GM19328 (cell line): ENCODE results near the gene KDM2B.

ENCODE experiments used
- ATAC-seq: cut with Tn5 transposase; IDR thresholded peaks from one replicate; pipeline ENCODE4 v1.9.1; 2021; ENCODE audit warnings: mild to moderate bottlenecking, moderate library complexity; ENCODE audit not compliant: unreplicated experiment

KDM2B gene

DNA sequence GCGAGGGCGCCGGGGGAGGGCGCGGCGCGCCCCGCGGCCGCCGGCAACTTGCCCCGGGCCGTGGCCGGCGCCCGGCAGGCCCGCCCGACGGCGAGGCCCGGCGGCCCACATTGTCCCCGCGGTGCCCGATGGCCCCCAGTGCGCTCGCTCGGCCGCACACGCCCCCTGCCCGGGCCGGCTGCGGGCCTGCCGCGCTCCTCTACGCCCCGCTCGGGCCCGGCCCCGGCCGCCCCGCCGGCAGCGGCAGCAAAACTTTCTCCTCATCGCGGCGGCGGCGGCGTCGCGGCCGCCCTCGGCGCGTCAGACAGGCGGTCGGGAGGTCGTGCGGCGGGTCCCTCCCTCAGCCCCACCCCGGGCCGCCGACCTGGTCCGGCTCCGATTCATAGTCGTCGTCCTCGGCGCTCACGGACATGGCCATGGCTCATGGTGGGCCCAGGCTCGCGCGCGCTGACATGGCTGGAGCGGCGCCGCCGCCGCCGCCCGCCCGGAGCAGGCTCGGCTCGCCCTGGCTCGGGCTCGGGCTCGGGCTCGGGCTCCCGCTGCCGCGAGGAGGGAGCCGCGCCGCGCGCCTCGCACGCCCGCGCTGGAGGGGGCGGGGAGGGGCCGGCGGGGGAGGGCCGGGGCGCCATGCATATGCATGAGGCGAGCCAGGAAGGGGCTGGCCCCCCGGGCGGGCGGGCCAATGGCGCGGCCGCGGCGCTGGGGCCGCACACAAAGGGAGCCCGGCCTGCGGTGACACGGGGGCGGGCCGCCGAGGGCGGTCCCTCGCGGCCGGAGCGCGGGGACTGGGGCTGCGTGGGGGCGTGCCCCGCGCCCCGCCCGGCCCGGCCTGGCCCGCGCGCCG, 113.8 kb downstream of the KDM2B start:
- ATAC-seq: peak; percentile 87

- ATAC-seq: peak; percentile 4
These were observed 114.7 kb downstream of the KDM2B start for GRCh38 chr12:121465921-121466793.

DNA sequence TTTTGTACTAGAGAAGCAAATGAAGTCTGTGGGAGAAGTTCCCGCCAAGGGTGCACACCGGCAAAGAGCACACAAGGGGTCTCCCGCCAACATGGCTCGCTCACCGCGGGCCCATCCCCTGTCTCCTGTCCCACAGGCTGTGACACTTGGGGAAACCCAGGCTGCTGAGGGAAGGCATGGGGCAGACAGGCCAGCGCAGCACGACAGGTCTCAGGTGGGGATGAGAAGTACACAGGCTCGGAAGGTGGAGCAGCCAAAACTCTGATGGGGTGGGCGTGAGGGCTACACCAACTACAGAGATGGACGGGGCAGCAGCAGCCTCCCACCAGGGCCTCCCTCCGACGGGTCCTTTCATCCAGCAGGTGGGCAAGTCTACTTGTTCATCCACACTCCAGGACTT, 116.5 kb downstream of the KDM2B start:
- no peak for ATAC-seq

DNA sequence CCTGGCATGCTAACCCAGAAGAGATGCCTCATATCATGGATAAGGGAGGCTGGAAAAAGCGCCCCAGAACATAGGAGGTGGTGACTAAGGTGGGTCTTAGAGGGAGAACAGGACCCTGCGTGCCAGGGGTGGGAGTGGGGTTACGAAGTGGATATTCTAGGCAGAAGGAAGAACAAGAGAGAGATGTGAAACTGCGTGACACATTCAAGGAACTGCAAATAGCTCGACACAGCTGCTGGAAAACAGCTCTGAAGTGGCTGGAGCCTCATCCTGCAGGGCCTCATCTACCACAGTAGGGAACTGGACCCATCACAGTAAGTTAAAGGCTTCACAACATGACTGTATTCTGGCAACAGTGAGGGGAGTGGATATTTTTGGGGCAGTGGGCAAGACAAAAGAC, 119.8 kb downstream of the KDM2B start:
- ATAC-seq: no peak

DNA sequence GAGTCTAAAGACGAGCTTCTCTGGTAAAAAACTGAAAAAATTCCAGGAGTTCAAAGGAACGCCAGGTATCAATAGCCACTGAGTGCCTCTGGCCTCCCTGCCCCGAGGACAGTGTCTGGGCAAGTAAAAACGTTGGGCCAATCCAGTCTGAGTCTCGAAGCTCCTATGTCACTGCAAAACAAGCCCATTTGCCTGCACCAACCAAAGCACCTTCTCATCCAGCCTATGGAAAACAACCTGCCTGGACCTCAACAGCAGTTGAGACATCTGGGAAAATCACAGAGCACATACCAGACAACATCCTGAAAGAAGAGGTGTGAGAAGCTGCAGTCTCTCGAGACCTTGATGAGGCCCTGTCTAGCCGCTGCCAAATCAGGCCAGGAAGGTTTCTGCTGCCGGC, 124.3 kb downstream of the KDM2B start:
- ATAC-seq: no peak

DNA sequence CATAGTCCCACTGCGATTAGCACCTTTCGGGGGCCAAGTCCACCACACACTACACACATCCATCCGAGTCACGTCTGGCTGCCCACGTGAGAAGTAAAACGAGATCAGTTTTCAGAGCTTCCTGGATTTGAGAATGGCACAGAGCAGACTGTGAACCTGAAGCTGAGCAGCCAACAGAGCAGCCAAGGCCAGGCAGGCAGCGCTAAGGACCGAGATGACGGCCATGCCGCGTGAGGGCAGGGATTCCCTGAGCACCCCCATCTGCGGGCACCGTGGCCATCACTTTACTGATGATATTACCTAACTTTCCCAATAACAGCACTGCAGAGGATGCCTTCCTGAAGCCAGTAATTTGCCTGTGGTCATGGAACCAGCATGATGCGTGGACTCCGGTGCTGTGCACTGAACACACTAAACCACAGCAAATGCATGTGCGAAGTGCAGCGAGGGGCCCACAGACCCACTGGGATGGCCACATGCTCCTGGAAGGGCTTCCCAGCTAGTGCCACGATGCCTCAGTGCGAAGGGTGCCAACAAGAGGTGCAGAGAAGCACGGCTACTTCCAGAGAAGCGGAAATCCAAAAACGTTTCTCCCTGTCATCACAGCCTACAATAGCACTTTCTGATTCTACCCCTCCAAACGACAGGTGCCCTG, 124.9 kb downstream of the KDM2B start:
- ATAC-seq: no peak

GRCh38 chr12:121454921-121455320, 125.9 kb downstream of the KDM2B start:
- no peak for ATAC-seq

DNA sequence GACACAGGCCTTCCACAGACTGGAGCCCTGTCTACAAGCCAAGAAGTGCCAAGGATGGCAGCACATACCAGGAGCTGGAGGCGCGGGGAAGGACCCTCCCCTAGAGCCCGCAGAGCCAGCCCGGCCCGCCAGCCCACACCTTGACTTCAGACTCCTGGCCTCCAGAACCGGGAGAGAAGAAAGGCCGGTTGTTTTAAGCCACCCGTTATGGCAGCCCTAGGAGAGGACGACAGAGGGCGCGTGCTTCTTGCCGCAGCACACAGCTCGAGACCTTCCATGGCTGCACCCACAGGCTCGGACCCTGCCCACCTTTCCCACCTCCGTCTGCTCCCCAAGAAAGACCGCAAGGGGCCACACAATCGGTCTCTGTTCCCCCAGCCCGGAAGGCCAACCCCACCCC, 127.2 kb downstream of the KDM2B start:
- no peak for ATAC-seq

GRCh38 chr12:121452985-121453360, 127.8 kb downstream of the KDM2B start:
- no peak for ATAC-seq

GRCh38 chr12:121452340-121452984, 128.4 kb downstream of the KDM2B start:
- ATAC-seq: no peak

DNA sequence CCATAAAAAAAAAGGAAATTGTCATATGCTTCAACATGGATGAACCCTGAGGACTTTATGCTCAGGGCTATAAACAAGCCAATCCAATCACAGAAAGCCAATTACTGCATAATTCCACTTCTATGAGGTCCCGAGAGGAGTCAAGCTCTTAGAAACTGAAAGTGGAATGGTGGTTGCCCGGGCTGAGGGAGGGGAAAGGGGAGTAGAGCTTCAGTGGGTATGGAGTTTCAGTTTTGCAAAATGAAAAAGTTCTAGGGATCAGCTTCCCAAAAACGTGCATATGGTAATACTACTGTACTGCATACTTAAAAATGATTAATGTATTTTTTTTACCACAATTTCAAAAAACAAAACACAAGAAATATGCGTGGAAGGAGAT, 128.9 kb downstream of the KDM2B start:
- no peak for ATAC-seq

DNA sequence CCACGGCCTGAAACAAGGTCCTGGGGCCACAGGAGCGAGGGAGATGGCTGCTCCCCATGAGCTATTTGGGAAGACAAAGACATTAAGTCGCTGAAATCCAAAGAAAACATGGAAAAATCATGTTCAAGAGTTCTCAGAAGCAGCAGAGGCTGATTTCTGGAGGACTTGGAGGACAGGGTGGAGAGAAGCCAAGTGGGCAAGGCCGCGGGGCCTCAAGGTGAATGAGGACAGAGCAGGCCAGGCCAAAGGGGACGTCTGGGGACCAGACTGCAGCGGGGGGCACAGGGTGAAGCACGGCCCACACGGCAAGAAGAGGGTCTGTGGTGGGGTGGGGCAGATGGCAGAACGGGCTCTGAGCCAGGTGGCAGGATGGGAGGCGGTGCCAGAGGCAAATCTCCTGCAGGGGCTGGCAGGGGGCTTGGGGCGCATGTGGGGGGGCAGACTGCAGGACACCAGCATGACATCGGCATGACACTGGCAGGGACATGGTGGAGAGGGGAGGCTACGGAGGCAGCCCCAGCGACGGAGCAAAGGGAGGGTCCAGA, 132.0 kb downstream of the KDM2B start:
- ATAC-seq: no peak

GRCh38 chr12:121446750-121447149, 134.1 kb downstream of the KDM2B start:
- no peak for ATAC-seq

GRCh38 chr12:121444842-121445202, 136.0 kb downstream of the KDM2B start:
- no peak for ATAC-seq

DNA sequence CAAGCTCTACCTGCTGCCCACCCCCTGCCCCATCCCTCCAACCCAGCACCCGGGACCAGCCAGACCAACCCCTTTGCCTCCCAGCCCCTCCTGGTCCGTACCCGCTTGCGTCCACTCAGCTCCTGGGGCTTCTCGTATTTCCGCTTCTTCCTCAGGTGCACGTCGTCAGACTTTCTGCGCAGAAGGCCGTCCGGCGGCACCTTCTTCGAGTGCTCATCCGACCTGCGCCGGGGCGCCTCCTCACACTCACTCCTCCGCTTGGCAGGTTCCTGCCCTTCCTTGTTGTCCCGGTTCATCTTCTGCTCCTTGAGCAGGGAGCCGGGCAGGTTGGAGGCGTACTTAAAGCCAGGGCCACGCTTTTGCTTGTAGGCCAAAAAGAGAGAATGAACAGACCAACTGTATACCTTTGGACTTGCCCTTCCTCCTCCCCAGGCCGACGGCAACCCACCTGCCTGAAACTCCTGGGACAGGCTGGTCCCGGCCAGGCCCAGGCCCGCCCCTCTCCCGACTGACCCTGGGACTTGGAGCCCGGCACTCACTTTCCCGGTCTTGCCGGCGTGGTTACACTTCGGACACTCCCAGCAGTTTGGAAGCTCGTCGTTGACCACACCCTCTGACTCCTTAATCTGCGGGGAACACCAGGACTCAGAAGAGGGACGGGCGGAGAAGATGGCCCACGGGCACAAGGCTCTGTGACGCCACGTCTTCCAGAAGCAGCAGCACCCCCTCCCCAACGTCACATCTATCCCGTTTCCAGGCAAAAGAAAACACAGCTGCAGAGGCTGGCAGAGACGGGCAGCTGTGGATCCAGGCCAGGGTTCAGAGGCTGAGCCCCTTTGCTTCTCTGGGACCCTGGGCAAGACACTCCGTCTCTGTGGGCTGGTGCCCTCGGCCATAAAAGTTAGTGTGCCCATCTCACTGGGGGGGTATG, 136.6 kb downstream of the KDM2B start:
- ATAC-seq: no peak

DNA sequence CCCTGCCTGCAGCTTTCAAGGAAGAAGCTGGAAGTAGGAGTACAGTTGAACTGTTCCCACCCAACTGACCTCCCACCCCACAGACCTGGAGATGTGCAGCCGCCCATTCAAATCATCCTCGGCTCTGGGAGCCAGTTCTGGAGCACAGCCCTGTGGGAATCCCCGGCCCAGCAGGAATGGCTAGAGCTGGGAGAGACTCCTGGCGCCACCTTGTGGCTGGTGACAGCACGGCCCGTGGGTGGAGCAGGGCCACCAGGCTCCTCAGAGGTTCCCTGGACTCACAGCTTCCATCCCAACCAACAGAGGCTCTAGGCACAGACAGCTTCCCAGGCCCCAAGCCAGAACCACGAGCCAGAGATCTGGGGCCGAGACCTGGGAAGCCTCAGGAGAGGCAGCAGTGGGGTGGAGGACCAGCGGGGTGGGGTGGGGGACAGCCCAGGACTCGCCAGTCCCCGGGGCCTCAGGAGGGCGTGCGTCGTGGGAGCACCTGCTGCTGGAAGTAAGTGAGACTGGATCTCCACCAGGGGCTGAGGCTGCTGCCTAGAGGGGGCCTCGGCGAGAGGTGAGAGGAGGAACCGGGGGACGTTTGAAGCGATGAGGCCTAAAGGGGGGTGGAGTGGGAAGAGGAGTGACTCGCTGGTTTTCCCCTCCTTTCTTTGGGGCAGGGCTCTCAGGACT, 137.5 kb downstream of the KDM2B start:
- no peak for ATAC-seq

- no peak for ATAC-seq
These were observed 138.5 kb downstream of the KDM2B start for GRCh38 chr12:121442028-121442948.

GRCh38 chr12:121441555-121441954, 139.3 kb downstream of the KDM2B start:
- ATAC-seq: no peak
